Neural progenitor cell (in vitro differentiated cells): Measurements from ENCODE around the gene CHKB. TPM values are rescaled to one million over a fixed set of nuclear protein-coding genes. Genes with fewer than 3 reads are reported as not detected.

Experiments used
- DNase-seq: peaks from one replicate; pipeline ENCODE4 v3.0.0-alpha.2; 2016; ENCODE audit warnings: low spot score
- H2AFZ ChIP-seq: fragments of 200-600 bp; sonication (generic); replicated peaks from 2 replicates; pipeline ENCODE4 v1.6.1; 2016; ENCODE audit warnings: antibody characterized with exemption
- H3F3A ChIP-seq: fragments of 200-600 bp; sonication (generic); 2 replicates; pipeline ENCODE4 v1.6.1; 2016; ENCODE audit warnings: antibody characterized with exemption, low read depth
- H3K27ac ChIP-seq: fragments of 200-600 bp; sonication (generic); 2 replicates; pipeline ENCODE4 v1.5.1; 2016; ENCODE audit warnings: mild to moderate bottlenecking
- H3K27me3 ChIP-seq: fragments of 200-600 bp; sonication (generic); 2 replicates; pipeline ENCODE4 v1.6.1; 2016; ENCODE audit warnings: mild to moderate bottlenecking, moderate library complexity
- H3K36me3 ChIP-seq: fragments of 200-600 bp; sonication (generic); 2 replicates; pipeline ENCODE4 v1.5.1; 2016
- H3K4me1 ChIP-seq: fragments of 200-600 bp; sonication (generic); 2 replicates; pipeline ENCODE4 v1.6.1; 2016; ENCODE audit warnings: mixed run types
- H3K4me2 ChIP-seq: fragments of 200-600 bp; sonication (generic); 2 replicates; pipeline ENCODE4 v1.6.1; 2016
- H3K4me3 ChIP-seq: fragments of 200-600 bp; sonication (generic); 2 replicates; pipeline ENCODE4 v1.5.1; 2016
- H3K79me2 ChIP-seq: fragments of 200-600 bp; sonication (generic); 2 replicates; pipeline ENCODE4 v1.6.1; 2016; ENCODE audit warnings: low read depth
- H3K9ac ChIP-seq: fragments of 200-600 bp; sonication (generic); 2 replicates; pipeline ENCODE4 v1.6.1; 2016
- H3K9me3 ChIP-seq: fragments of 200-600 bp; sonication (generic); 2 replicates; pipeline ENCODE4 v1.5.1; 2016; ENCODE audit warnings: low read depth
- H4K20me1 ChIP-seq: fragments of 200-600 bp; sonication (generic); 2 replicates; pipeline ENCODE4 v1.6.1; 2016; ENCODE audit warnings: low read depth
- H3K27ac Mint-ChIP-seq: 3 replicates; pipeline ENCODE4 v1.8.0; 2021; ENCODE audit warnings: mixed read lengths
- H3K27me3 Mint-ChIP-seq: 2 replicates; pipeline ENCODE4 v1.8.0; 2022; ENCODE audit warnings: low read depth, mild to moderate bottlenecking, inconsistent platforms, moderate library complexity, mixed read lengths; ENCODE audit not compliant: insufficient read depth
- H3K36me3 Mint-ChIP-seq: 3 replicates; pipeline ENCODE4 v1.8.0; 2021; ENCODE audit warnings: mixed read lengths
- H3K4me1 Mint-ChIP-seq: 3 replicates; pipeline ENCODE4 v1.8.0; 2021; ENCODE audit warnings: mixed read lengths
- H3K4me3 Mint-ChIP-seq: 3 replicates; pipeline ENCODE4 v1.8.0; 2021; ENCODE audit warnings: mild to moderate bottlenecking, moderate library complexity, mixed read lengths
- H3K9me3 Mint-ChIP-seq: 3 replicates; pipeline ENCODE4 v1.8.0; 2020; ENCODE audit warnings: mixed read lengths
- CTCF ChIP-seq: fragments of 200-600 bp; sonication (generic); IDR thresholded peaks from 2 replicates; pipeline ENCODE4 v1.5.1; 2017; ENCODE audit warnings: antibody characterized with exemption, mild to moderate bottlenecking
- EZH2 ChIP-seq: fragments of 200-600 bp; sonication (generic); IDR thresholded peaks from 2 replicates; pipeline ENCODE4 v1.6.1; 2017; ENCODE audit warnings: antibody characterized with exemption, mild to moderate bottlenecking, moderate library complexity
- EZH2phosphoT487 ChIP-seq: fragments of 200-600 bp; sonication (generic); IDR thresholded peaks from 2 replicates; pipeline ENCODE4 v1.6.1; 2017; ENCODE audit warnings: antibody characterized with exemption
- total RNA-seq: library from RNA; depleted of rRNA; stranded (reverse); fragments of >200 nt; gene quantifications from 2 replicates; pipeline ENCODE4 v1.2.3, GENCODE V29; 2015; ENCODE audit warnings: low replicate concordance

The CHKB gene
- total RNA-seq, 1 donor from 2014 or later = 67.4 TPM

GRCh38 chr22:50572965-50573364 is 9.7 kb downstream of the CHKB start:
- Mint-ChIP-seq H3K4me1 (no peaks in the 10 kb centered on the region), H3K36me3 (peaks cover 13% of the 10 kb centered on the region), H3K27me3 (peaks cover 6% of the 10 kb centered on the region), H3K9me3 (no peaks in the 10 kb centered on the region), H3K4me3 (no peak overlapping the region), H3K27ac (no peak overlapping the region)
- Histone ChIP-seq H3F3A (no peaks in the 10 kb centered on the region), H3K4me2 (no peak overlapping the region), H2AFZ (no peak overlapping the region), H3K79me2 (no peaks in the 10 kb centered on the region), H3K4me3 (no peak overlapping the region), H3K36me3 (no peaks in the 10 kb centered on the region), H3K9ac (no peak overlapping the region), H4K20me1 (no peaks in the 10 kb centered on the region), H3K27me3 (no peaks in the 10 kb centered on the region), H3K27ac (no peak overlapping the region), H3K9me3 (no peaks in the 10 kb centered on the region), H3K4me1 (no peaks in the 10 kb centered on the region)
- TF ChIP-seq EZH2 (no peak), EZH2phosphoT487 (no peak), CTCF (no peak)
- no peak for DNase-seq

GRCh38 chr22:50571264-50572175 is 11.1 kb downstream of the CHKB start:
- no peak for DNase-seq

GRCh38 chr22:50570861-50571260 is 11.8 kb downstream of the CHKB start:
- Mint-ChIP-seq H3K27ac (no peak overlapping the region), H3K36me3 (peaks cover 16% of the 10 kb centered on the region), H3K9me3 (no peaks in the 10 kb centered on the region), H3K27me3 (peaks cover under 1% of the 10 kb centered on the region), H3K4me3 (no peak overlapping the region), H3K4me1 (no peaks in the 10 kb centered on the region)
- no peaks in the 10 kb centered on the region for H3K9me3 ChIP-seq
- TF ChIP-seq EZH2 (no peak), EZH2phosphoT487 (no peak), CTCF (no peak)
- no peak overlapping the region for H2AFZ ChIP-seq
- DNase-seq = no peak
- no peaks in the 10 kb centered on the region for H3K27me3 ChIP-seq
- no peaks in the 10 kb centered on the region for H4K20me1 ChIP-seq
- no peaks in the 10 kb centered on the region for H3K4me1 ChIP-seq
- H3K79me2 ChIP-seq = no peaks in the 10 kb centered on the region
- H3K4me3 ChIP-seq = no peak overlapping the region
- H3K4me2 ChIP-seq = no peak overlapping the region
- H3K36me3 ChIP-seq = no peaks in the 10 kb centered on the region
- H3K27ac ChIP-seq = no peak overlapping the region
- no peaks in the 10 kb centered on the region for H3F3A ChIP-seq
- no peak overlapping the region for H3K9ac ChIP-seq

More at GRCh38 chr22:50571264-50572175, 11.1 kb downstream of the CHKB start:
- Histone ChIP-seq H4K20me1 (no peaks in the 10 kb centered on the region), H3K27me3 (no peaks in the 10 kb centered on the region), H3K79me2 (no peaks in the 10 kb centered on the region), H3K36me3 (no peaks in the 10 kb centered on the region), H2AFZ (no peak overlapping the region), H3K4me1 (no peaks in the 10 kb centered on the region), H3K4me2 (no peak overlapping the region), H3F3A (no peaks in the 10 kb centered on the region), H3K9ac (no peak overlapping the region), H3K9me3 (no peaks in the 10 kb centered on the region), H3K27ac (no peak overlapping the region), H3K4me3 (no peak overlapping the region)
- TF ChIP-seq CTCF (no peak), EZH2phosphoT487 (no peak), EZH2 (no peak)
- Mint-ChIP-seq H3K27ac (no peak overlapping the region), H3K4me1 (no peaks in the 10 kb centered on the region), H3K4me3 (no peak overlapping the region), H3K9me3 (no peaks in the 10 kb centered on the region), H3K27me3 (peaks cover 6% of the 10 kb centered on the region), H3K36me3 (peaks cover 16% of the 10 kb centered on the region)
